ENCODE results near the gene MTMR3.

The MTMR3 gene

DNA sequence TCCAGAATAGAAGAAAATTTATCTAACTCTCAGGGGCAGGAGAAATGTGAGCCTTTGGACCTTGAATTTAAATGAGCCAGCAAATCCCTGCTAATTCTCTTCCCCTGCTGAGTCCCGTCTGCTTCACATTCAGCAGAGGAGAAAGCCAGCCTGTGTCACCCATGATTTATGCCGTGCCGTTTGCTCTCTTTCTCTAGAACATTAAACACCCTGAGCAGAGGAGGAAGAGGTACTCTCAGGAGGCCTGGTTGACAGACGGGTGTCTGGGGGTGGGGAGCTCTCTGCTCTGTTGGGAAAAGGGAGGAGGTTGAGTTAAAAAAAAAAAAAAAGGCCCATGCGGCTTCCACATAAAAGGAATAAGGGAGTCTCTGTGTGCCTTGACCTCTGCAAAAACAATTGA is 11.3 kb upstream of the MTMR3 start:
- DNase-seq, result peak; percentile 99

DNA sequence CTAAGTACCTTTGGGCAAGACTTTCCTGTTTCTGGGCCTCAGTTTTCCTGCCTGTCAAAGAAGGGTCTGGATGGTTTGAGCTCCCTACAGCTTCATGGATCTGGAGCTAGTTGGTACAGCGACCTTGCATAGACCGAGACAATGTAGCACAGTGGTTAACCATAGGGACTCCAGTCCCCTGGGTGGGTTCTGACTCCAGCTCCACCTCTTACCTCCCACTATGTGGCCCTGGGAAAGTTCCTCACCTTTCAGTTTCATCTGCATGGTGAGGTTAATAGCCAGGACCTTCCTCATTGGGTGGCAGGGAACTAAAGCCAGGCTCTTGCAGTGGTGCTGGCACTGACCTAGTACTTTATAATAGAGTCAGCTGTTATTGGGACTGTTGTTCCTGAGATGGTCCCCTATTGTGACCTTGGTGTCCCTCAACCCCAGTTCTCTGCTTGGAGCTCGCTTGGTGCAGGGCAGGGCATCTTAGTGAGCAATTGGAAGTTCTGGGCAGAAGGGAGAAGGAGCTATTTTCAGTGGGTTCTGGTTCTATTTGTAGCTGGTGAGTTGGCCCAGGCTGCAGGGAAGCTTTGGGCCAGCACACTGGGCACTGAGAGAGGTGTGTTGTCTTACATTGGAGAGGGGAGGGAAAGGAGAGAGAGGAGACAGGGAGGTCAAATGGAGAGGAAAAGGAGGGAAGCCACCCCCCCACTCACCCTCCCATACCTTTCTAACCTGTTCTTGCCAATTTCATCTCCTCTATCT is 10.7 kb upstream of the MTMR3 start:
- peak; percentile 87 for DNase-seq

DNA sequence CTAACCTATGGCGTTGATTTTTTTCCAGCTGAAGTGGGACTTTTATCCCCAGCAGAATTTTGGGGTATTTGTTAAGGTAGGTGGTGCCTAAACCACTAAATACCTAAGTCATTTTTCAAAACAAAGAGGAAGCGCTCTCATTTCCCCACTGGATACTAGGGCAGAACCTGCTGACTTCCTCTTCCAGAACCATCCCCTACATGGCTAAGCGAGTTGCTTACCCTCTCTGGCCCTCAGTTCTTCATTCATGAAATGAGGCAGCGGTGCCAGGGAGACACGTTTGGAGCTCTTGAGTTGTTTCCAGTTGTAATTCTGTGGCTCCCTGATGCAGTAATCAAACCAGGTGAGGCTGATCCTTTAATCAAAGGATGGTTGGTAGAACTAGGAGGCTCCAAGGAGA is 10.0 kb upstream of the MTMR3 start:
- no peak for DNase-seq

DNA sequence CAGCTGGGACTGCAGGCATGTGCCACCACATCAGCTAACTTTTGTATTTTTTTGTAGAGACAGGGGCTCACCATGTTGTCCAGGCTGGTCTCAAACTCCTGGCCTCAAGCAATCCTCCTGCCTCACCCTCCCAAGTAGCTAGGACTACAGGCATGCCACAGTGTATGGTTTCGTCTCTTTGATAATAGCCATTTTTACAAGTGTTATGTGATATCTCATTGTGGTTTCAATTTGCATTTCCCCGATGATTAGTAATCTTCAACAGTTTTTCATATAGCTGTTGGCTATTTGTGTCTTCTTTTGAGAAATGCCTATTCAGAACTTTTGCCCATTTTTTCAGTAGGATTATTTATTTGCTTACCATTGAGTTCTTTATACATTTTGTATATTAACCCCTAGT is 9.0 kb upstream of the MTMR3 start:
- DNase-seq, result no peak

DNA sequence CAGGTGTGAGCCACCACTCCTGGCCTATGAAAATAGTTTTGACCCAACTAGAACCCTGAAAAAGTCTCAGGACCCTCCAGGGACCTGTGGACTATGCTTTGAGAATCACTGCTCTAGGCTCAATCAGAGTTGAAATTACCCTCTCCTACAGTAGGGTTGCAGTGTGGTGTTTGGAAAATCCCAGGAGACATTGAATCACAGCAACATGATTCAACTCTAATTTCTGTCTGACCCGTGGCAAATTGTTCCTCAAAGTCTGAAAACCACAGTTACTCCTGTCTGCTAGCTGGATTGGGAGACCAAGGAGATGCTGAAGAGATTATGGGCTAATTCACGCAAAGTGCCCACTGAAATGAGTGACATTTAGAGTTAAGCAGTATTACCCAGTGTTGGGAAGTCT is 5.4 kb upstream of the MTMR3 start:
- peak; percentile 14 for DNase-seq

DNA sequence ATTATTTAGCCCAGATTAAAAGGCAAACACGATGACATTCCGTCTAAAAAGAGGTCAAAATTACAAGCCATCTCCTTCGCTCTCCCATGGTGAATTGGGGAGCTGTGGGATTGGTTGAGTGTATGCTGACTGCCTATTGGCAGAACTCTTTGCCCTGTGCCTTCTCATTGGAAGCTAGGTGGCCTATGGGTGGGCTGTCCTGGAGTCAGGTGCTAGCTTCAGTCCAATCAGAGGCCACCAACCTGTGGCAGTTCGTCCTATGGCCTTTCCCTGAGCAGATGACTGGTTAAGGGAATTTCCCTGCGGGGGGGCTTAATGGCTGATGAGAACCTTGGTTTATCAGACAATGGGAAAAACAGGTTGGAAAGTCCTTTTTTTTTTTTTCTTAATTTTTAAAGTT is 3.2 kb upstream of the MTMR3 start:
- peak; percentile 16 for DNase-seq

DNA sequence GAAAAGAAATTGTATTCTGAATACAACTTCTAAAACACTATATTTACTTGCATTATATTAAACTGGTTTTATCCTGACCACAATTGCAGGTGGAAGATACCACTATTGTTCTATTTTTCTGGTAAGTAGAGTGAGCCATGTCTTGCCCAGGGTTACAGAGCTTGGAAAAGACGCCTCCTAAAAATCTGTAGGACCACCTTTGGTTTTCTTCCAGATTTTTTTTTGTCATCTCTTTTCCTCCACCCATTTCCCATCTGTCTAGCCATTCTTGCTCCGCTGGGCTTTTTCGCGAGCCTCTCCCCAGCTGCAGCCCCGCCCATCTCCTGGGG is 294 bp upstream of the MTMR3 start:
- DNase-seq, result no peak

DNA sequence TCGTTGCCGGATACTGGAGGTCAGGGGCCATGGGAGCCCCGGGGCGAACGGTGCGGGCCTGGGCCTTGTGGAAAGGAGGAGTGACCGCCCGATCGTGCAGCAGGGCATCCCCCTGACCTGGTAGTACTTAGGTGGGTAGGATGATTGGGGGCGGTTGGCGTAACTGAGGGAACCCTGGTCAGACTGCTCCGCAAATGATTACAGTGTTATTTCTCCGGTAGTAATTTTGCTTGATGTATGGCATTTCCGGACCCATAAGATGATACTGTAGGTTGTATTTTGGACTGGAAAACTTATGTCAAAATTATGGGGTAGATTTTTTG is 762 bp downstream of the MTMR3 start:
- no peak for DNase-seq

DNA sequence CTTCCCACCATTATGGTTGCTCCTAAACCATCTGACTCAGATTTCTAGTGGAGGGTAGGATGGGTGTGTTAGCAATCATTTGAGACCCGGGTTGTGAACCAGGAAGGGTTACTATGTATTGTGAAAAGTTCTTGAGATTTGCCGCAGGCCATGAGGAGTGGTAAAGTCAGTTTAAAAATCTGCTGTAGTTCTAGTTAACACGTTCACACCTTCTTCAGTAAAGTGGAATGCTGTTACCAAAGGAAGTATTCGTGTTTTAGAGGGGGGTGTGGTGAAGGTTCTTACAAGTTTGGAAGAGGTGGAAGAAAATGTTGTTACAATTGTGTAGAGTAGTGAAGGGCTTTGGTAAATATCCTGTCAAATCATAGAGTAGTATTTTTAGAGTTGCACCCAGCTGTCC is 2.6 kb downstream of the MTMR3 start:
- DNase-seq, result no peak

DNA sequence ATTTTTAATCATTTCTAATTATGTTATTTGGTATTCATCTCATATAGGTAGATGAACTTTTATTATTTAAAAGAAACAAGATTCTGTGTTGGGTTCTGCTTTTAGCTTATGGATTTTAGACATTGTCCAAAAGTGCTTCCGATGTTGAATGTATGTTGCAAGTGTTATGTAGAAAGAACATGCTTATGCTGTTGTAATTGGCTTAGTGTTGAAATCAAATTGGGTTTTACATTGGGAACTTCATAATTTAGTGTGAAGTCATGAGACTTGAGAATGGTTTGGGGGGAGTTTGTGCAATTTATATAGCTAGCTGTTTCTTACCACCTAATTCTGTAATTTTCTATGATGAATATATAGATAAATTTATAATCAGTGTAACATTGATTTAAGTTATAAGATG is 3.6 kb downstream of the MTMR3 start:
- DNase-seq, result no peak

DNA sequence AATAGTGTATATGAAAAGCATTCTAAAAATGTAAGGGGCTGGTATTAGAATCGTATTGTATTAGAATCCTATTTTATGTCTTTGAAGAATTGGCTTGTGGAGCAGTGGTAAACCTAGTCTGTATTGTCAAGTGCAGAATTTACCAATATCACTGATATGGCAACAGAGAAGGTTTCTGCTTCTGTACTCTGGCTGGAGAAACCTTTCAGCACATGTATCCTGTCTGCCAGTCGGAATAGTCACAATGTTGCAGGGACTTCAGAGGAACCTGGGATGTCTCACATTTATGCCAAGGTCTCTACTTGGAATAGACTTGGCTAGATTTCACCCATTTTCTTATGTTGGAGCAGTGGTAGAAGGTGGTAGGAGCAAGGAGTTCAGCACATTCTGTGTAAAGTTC is 4.4 kb downstream of the MTMR3 start:
- peak; percentile 14 for DNase-seq

DNA sequence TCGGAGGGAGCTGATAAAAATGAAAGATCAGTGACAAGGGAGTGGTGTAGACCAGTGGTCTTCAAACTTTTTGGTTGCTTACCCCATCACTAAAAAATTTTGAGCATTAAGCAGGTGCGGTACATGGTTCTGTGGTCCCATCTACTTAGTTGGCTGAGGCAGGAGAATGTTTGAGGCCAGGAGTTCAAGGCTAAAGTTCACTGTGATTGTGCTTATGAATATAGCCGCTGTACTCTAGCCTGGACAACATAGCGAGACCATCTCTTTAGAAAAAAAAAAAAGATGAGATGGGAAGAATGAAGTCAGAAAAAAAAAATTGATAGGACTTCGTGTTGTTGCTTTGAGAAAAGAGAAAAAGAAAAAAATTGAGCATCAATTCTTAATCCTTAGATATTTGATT is 7.8 kb downstream of the MTMR3 start:
- no peak for DNase-seq

DNA sequence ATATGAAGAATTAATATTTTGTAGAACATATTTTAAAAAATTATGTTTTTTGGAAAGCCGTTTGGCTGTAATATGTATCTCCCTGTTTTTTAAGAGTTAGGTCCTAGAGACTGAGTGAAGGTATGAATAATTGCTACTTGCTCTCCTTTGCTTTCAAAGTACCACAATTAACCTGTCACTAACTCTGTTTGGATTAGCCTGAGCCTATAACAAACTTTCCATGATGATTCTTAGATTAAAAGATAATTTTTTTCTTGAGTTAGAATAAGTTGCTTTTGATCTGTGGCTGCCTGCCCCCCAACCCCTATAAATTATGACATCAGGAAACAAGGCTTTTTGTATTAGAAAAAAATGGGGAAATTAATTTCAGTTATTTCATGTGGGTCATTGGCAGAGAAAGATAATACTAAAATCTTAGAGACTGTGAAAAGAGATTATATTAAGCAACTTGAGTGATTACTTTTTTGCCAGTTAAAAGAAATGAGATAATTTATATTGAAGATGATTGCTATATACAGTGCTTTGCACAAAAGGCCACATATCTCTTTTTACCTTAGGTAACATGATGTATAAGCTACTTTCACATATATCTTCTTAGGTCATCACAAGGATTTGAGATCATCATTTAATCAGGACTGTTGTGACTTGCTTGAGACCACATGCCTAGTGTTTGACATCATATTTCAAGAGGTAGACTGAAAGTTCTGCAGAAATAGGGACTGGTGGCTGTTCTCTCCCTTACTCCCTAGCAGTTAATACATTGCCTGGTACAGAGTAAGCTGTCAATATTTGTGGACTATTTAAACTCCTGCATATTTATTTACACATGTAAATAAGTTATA is 9.6 kb downstream of the MTMR3 start:
- no peak for DNase-seq

DNA sequence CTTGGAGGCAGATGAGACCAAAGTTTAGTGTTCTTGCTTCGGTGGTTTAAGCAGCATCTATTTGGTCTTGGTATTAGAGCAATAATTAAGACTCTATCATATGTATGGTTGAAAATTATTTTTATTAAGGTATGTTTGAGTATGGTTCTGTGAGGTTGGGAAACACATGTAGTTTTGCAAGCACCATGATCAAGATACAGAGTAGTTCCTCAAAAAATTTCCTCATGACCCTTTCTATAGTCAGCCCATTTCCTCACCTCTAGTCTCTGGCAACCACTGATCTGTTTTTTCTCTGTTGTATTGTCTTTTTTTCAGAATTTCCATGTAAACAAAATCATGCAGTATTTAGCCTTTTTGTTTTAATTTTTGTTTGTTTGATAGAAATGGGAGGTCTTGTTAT is 18.4 kb downstream of the MTMR3 start:
- no peak for DNase-seq

DNA sequence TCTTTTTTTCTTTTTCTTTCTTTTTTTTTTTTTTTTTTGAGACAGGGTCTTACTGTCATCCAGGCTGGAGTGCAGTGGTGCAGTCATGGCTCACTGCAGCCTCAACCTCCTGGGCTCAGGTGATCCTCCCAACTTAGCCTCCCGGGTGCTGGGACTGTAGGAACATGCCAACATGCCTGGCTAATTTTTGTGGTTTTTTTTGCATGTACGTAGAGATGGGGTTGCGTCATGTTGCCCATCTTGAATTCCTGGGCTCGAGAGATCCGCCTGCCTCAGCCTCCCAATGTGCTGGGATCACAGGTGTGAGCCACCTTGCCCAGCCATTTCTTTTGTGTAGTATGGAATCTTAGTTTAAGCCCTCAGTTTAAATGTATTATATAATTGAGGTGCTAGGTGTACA is 20.4 kb downstream of the MTMR3 start:
- DNase-seq, result no peak

DNA sequence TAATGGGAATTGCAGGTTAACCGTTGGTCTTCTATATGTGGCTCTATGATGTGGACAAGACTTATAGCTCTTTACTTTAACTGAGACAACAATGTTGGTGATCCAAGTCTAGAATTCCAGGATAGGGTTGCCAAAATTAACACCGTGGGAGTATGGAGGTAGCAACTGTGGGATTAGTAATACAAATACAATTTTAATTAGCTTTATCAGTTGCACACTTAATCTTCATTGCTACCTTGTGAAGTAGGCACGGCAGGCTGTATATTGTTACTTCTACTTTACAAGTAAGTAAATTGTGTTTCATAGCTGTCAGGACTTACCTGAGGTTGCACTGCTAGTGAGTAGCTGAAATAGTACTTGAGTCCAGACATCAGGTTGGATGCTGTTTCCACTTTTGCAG is 21.0 kb downstream of the MTMR3 start:
- DNase-seq, result no peak

DNA sequence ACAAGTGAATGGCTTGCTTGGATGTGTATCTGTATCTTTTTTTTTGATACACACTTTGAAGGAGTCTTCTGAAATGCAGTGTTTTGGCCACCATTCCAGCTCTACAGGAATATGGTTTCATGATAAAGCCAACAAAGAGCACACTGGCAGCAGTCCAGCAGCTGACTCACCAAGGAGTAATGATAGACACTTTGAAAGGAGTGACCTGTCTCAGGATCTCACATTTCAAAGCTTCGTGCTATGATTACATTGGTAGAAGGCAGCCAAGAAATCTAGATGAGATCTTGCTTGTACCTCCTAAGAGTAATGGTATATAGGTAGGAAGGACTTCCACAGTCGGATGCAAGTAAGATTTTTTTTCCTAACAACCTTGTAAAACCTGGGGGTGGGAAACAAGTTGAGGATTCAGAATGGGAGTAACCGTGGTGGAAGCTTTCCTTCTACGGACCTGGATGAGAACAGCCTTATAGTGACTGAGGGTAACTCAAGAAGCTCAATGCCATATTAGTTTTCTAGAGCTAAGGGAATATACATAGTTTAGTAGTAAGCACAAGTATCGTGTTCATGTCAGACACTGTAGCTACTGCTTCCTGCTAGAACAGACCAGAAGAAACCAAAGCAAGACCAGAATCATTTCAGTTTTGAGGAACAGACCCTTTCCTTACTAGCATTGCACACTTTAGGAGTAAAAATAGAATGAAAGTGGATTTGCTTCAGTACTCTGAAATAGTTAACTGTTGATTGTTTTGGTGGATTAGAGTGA is 25.0 kb downstream of the MTMR3 start:
- DNase-seq, result peak; percentile 95

DNA sequence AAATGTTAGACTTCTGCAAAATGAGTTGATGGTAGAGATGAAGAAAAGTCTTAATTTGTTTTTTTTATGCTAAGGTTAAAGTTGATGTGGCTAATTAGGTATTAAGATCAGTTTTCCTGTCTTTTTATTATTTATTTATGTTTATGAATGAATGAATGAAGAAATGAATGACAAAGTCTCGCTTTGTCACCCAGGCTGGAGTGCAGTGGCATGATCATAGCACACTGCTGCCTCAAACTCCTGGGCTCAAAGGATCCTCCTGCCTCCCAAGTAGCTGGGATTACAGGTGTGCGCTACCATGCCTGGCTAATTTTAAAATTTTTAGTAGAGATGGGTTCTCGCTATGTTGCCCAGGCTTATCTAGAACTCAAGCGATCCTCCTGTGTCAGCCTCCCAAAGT is 29.2 kb downstream of the MTMR3 start:
- DNase-seq, result no peak

DNA sequence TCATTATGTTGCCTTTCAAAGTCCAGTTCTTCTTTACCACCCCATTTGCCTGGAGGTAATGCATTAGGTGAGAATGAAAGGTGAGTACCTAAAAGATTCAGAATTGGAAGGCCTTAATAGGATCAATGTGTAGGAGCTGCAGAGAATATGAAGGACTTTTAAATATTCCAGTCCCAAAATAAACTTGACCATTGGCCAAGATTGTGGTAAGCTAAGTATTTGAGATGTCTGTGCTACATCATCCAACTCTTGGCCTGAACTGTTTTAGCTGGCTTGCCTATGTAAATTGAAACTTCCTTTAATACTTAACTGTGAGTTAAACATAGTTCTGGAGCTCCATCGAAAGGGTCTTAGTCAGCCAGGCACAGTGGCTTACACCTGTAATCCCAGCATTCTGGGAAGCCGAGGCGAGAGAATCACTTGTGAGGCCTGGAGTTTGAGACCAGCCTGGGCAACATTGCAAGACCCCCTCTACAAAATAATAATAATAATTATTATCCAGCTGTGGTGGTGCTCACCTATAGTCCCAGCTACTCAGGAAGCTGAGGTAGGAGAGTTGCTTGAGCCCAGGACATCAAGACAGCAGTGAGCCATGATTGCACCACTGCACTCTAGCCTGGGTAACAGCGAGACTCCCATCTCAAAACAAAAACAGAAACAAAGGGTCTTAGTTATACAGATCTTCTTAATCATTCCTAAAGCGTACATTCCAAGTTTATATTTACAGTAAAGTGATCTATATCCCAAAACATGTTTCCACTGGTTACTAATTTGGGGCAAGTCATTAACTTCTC is 29.8 kb downstream of the MTMR3 start:
- no peak for DNase-seq

DNA sequence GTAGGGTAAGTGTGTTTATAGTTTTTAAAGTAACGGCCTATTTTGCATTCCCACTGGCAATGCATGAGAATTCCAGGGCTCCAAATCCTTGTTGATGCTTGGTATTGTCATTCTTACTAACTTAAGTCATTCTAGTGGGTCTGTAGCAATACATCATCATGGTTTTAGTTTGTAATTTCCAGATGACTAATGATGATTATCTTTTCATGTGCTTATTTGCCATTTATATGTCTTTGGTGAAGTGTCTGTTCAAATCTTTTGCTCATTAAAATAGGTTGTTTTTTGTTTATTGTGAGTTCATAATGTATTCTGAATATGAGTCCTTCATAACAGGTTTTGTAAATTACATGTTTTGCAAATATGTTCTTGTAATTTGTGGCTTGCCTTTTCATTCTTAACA is 31.2 kb downstream of the MTMR3 start:
- peak; percentile 40 for DNase-seq

DNA sequence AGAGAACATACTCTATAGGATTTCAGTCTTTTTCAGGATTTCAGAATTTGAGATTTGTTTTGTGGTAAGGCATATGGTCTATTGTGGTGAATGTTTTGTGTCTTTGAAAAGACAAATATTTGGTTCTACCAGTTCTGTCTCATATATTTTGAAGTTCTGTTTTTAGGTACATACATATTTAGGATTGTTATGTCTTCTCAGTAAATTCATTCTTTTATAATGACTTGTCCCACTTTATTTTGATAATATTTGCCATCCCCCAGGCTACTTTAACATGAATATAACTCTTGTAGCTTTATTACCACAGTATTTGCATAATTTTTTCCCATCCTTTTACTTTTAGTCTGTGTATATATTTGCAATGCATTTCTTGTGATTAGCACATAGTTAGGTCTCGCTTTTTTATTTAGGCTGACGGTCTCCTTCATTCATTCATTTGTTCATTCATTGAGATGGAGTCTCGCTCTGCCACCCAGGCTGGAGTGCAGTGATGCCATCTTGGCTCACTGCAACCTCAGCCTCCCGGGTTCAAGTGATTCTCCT is 32.1 kb downstream of the MTMR3 start:
- no peak for DNase-seq

DNA sequence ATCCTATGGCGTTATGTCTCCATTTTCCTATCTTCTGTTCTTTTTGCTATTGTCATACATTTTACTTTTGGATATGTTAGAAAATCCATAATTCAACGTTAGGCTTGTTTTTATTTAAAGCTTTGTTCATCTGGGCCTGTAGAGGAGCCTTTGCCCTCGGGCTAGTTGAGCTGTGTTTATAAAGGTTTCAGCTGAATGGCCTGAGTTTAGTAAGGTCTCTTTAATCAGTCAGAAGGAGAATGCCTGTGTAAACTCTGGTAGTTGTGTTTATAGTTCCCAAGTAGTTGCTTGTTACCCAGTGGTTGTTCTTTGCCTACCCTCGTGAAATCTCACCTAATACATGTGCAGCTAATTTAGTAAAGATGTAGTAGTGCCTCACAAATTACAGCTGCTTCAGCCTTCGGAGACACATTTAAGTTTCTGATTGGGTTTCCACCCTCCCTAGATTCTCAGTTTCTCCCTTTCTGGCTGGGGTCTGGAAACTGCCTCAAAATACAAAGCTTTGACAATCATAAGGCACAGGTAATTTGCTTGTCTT is 33.1 kb downstream of the MTMR3 start:
- DNase-seq, result peak; percentile 95

Measured in NCI-H69 (cell line).